ENCODE measurements around the gene ADAM29. TPM values are rescaled to one million over a fixed set of nuclear protein-coding genes. Genes with fewer than 3 reads are reported as not detected.
"Not testable (repeated sequence)": the region's sequence is repeated elsewhere in the genome, so short reads cannot be mapped to it uniquely, and the experiment has no call there.

Gene ADAM29
- not detected for total RNA-seq

DNA sequence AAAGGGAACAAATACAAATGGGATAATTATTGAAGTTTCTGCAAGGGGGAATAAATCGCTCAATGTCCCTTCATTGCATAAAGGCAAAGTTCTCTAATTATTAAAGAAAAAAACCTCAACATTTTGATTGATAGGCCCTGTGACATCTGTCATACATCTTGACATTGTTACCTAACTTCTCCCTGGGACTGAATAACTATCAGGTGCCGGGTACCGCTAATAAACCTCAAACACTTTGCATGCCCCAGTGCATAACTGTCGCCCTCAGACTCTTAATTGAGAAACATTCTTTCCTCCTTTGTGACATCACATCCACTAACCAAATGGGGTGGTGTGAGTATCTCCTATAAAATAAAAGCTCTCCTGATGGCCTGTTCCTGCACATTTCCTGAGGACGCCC is at the start of gene ADAM29:
TSS of gene ADAM29 (plus strand) at position 301 of the 400 bp plus-strand sequence. CDS start 57,168 bp downstream, outside the sequence.
- ATAC-seq = no peak
- no peak within 1 kb of the TSS for H3K27ac ChIP-seq
- 64 to 77% methylated on average over 5 of the region's 5 CpGs for WGBS, 2 donors
- no peaks in the 10 kb centered on the region for H3K9me3 ChIP-seq
- no peaks in the 10 kb centered on the region for H3K4me1 ChIP-seq
- H3K4me3 ChIP-seq = no peak within 1 kb of the TSS
- TF ChIP-seq, protein P1, sequence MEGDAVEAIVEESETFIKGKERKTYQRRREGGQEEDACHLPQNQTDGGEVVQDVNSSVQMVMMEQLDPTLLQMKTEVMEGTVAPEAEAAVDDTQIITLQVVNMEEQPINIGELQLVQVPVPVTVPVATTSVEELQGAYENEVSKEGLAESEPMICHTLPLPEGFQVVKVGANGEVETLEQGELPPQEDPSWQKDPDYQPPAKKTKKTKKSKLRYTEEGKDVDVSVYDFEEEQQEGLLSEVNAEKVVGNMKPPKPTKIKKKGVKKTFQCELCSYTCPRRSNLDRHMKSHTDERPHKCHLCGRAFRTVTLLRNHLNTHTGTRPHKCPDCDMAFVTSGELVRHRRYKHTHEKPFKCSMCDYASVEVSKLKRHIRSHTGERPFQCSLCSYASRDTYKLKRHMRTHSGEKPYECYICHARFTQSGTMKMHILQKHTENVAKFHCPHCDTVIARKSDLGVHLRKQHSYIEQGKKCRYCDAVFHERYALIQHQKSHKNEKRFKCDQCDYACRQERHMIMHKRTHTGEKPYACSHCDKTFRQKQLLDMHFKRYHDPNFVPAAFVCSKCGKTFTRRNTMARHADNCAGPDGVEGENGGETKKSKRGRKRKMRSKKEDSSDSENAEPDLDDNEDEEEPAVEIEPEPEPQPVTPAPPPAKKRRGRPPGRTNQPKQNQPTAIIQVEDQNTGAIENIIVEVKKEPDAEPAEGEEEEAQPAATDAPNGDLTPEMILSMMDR (IDR thresholded peaks at IDR 0.05) = no peak
- no peak for TF ChIP-seq POLR2A (IDR thresholded peaks at IDR 0.05)
- no peaks in the 10 kb centered on the region for H3K36me3 ChIP-seq (replicated peaks in 1 of 2; ENCODE audit: insufficient read depth in 1 of 2, low read depth in 2 of 2)
- DNase-seq = no peak
- intact Hi-C loops (cut with DNase I) = no loop called here
- no peaks in the 10 kb centered on the region for H3K27me3 ChIP-seq

DNA sequence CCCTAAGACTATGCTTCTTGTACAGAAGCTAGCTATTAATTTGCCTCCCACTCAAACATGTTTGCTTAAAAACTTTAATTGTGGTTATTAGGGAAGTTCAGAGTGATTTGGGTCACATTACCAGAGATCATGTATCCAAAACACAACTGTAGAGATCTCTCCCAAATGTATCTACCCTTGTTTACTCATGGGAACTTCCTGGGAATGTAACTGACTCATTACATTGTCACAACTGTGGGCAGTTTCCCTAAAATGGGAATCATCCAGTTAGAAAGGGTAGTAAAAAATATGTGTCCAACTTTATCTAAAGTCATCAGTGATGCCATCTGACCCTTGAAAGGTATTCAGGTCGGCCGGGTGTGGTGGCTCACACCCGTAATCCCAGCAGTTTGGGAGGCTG is 48.8 kb upstream of the ADAM29 start:
- no peak for ATAC-seq
- no peaks in the 10 kb centered on the region for H3K27me3 ChIP-seq
- no peak overlapping the region for H3K27ac ChIP-seq
- no peak for TF ChIP-seq POLR2A (IDR thresholded peaks at IDR 0.05)
- H3K36me3 ChIP-seq (replicated peaks in 1 of 2; ENCODE audit: insufficient read depth in 1 of 2, low read depth in 2 of 2) = no peaks in the 10 kb centered on the region
- H3K9me3 ChIP-seq = no peaks in the 10 kb centered on the region
- H3K4me1 ChIP-seq = peaks cover 13% of the 10 kb centered on the region
- no peak overlapping the region for H3K4me3 ChIP-seq
- intact Hi-C loops (cut with DNase I) = no loop called here
- no peak for DNase-seq
- 33 to 58% methylated on average over 3 of the region's 3 CpGs for WGBS, 2 donors

DNA sequence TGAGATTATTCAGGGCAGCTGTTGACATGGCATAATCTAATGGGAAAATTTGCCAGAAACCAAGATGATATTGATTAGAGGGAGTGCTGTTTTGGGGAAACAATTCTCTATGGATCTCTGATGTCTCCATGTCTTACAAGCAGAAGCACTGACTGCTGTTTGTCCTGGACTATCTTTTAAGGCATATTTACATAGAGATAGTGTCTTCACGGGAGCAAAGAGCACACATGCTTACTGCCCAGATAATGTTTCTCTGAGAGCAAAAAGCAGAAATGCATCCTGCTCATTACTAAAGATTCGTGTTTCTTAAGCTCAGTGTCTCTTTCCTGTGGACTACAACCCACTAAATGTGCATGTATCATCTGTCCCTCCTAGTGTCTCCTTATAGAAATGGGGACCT is 47.8 kb upstream of the ADAM29 start:
- ATAC-seq (no peak), DNase-seq (no peak)
- H3K36me3 ChIP-seq (replicated peaks in 1 of 2; ENCODE audit: insufficient read depth in 1 of 2, low read depth in 2 of 2) = no peaks in the 10 kb centered on the region
- no peak overlapping the region for H3K27ac ChIP-seq
- no peak overlapping the region for H3K4me3 ChIP-seq
- no peaks in the 10 kb centered on the region for H3K27me3 ChIP-seq
- intact Hi-C loops (cut with DNase I) = no loop called here
- H3K4me1 ChIP-seq = peaks cover 13% of the 10 kb centered on the region
- WGBS, 2 donors = 5 to 13% methylated on average over 2 of the region's 2 CpGs
- no peaks in the 10 kb centered on the region for H3K9me3 ChIP-seq
- TF ChIP-seq, protein P1 (IDR thresholded peaks at IDR 0.05) = no peak
- TF ChIP-seq POLR2A (IDR thresholded peaks at IDR 0.05) = no peak

DNA sequence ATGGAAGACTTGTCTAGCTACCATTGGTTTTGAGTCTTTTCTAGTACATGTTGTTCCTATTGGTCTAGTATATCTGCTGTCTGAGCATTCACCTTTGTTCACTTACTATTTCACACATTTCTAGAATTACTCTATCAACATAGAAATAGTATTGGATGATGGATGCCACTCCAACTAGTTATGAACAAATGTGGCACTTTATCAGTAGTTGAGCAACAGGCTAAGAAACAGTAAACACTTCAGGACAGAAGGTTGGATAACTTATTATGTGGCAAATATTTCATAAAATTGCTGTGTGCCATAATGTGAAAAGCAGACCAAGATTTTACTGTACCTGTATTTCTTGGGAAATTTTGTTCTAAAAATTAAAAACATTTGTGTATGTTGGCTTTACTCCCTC is 46.8 kb upstream of the ADAM29 start:
- no peak for DNase-seq
- H3K9me3 ChIP-seq = no peaks in the 10 kb centered on the region
- H3K4me1 ChIP-seq = peaks cover 13% of the 10 kb centered on the region
- no peak for TF ChIP-seq POLR2A (IDR thresholded peaks at IDR 0.05)
- TF ChIP-seq, protein P1 (IDR thresholded peaks at IDR 0.05) = no peak
- no peak overlapping the region for H3K27ac ChIP-seq
- no peak overlapping the region for H3K4me3 ChIP-seq
- no peaks in the 10 kb centered on the region for H3K27me3 ChIP-seq
- intact Hi-C loops (cut with DNase I) = no loop called here
- no peak for ATAC-seq
- H3K36me3 ChIP-seq (replicated peaks in 1 of 2; ENCODE audit: insufficient read depth in 1 of 2, low read depth in 2 of 2) = no peaks in the 10 kb centered on the region

DNA sequence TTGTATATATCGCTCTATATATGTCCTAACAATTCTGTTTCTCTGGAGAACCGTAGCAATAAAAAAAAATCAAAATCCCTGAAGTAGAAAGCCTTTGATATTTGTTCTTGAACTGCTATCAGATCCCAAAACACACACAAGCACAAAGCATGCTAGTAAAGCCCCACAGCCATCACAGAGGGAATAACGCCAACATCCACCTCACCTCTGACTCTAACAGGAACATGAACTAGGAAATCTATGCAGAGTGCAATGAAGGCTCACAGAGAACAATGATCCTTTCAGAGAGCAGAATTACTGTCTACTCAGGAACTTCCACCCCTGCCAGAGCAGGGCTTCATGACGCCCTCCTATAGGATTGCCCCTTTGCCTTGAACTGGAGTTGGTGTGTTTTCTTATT is 45.0 kb upstream of the ADAM29 start:
- peaks cover 13% of the 10 kb centered on the region for H3K4me1 ChIP-seq
- intact Hi-C loops (cut with DNase I); H3K36me3 ChIP-seq (replicated peaks in 1 of 2; ENCODE audit: insufficient read depth in 1 of 2, low read depth in 2 of 2); H3K9me3 ChIP-seq; H3K27me3 ChIP-seq; H3K4me3 ChIP-seq; H3K27ac ChIP-seq: not testable (repeated sequence)
- ATAC-seq (peak; percentile 12), DNase-seq (peak in 1 of 4 donors; percentile 5)
- 46 to 48% methylated on average over 3 to 4 of the region's 4 CpGs for WGBS, 2 donors

DNA sequence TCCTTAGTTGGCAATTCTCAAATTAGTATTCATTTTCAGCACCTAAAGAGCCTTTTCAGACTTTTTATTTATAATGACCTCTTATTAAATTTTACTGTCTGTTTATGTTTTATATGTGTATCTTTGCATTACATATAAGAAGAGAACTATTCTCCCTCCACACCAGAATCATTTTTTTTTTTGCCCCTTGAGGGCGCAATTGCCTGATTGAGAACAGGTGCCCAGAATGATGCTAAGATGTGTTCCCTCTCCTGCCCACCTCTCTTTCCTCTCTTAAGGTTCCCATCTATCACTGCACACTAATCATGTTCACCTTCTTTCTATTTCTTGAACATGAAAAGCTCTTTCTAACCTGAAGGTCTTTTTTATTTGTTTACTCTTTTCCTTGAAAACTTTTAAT is 44.2 kb upstream of the ADAM29 start:
- no peak overlapping the region for H3K4me3 ChIP-seq
- DNase-seq = no peak
- H3K4me1 ChIP-seq = peaks cover 13% of the 10 kb centered on the region
- intact Hi-C loops (cut with DNase I) = no loop called here
- 40 to 72% methylated on average over 1 of the region's 1 CpG for WGBS, 2 donors
- H3K27ac ChIP-seq = no peak overlapping the region
- TF ChIP-seq POLR2A (IDR thresholded peaks at IDR 0.05) = no peak
- no peaks in the 10 kb centered on the region for H3K36me3 ChIP-seq (replicated peaks in 1 of 2; ENCODE audit: insufficient read depth in 1 of 2, low read depth in 2 of 2)
- no peaks in the 10 kb centered on the region for H3K9me3 ChIP-seq
- H3K27me3 ChIP-seq = no peaks in the 10 kb centered on the region
- no peak for ATAC-seq
